Neural crest cell (in vitro differentiated cells): ENCODE measurements around the gene HEPHL1. TPM values are rescaled to one million over a fixed set of nuclear protein-coding genes. Genes with fewer than 3 reads are reported as not detected.

Experiments
- DNase-seq: peaks from one replicate; pipeline ENCODE4 v3.0.0; 2021; ENCODE audit warnings: low read depth, mixed read lengths, low spot score
- H3K27ac Mint-ChIP-seq: one replicate; pipeline ENCODE4 v1.8.0; 2021; ENCODE audit warnings: mild to moderate bottlenecking, mixed read lengths; ENCODE audit not compliant: unreplicated experiment
- H3K27me3 Mint-ChIP-seq: 2 replicates; pipeline ENCODE4 v1.8.0; 2021; ENCODE audit warnings: low read depth, mild to moderate bottlenecking, mixed read lengths
- H3K36me3 Mint-ChIP-seq: 2 replicates; pipeline ENCODE4 v1.8.0; 2021; ENCODE audit warnings: low read depth, mild to moderate bottlenecking, mixed read lengths
- H3K4me1 Mint-ChIP-seq: 2 replicates; pipeline ENCODE4 v1.8.0; 2021; ENCODE audit warnings: mixed read lengths
- H3K4me3 Mint-ChIP-seq: one replicate; pipeline ENCODE4 v1.8.0; 2021; ENCODE audit warnings: mild to moderate bottlenecking, mixed read lengths
- H3K9me3 Mint-ChIP-seq: 2 replicates; pipeline ENCODE4 v1.8.0; 2021; ENCODE audit warnings: mixed read lengths
- total RNA-seq: library from RNA; stranded (reverse); gene quantifications from 2 replicates; pipeline ENCODE4 v1.2.1, GENCODE V29; 2021
- TF ChIP-seq, protein P1 (sequence below): fragments of 200-600 bp; sonication (generic); conservative IDR thresholded peaks from 2 replicates; pipeline ENCODE4 v1.5.0; 2021; ENCODE audit warnings: antibody characterized with exemption, mild to moderate bottlenecking

Gene HEPHL1
- total RNA-seq, 1 donor from 2014 or later: not detected

DNA sequence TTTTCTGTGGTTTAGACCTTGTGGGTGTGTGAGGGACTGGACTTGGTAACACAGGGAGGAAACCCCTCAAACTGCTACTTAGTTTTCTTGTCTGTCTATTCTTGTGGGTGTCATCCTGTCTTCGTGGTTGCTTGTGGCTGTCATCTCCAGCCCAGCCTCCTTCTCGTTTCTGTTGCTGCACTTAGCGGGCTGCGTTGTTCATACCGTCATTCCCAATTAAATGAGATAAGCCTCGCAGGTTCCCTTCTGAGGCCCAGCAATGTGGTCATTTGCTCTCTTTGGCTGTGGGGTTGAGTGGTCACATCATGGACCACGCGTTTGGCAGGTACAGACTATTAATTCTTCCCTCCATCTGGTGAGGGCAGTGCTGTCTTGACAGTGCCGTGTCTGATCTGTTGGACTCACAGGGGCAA is 126.3 kb downstream of the HEPHL1 start:
- H3K4me3 Mint-ChIP-seq: no peak overlapping the region
- H3K9me3 Mint-ChIP-seq: no peaks in the 10 kb centered on the region
- H3K27ac Mint-ChIP-seq: no peak overlapping the region
- TF ChIP-seq, protein P1, sequence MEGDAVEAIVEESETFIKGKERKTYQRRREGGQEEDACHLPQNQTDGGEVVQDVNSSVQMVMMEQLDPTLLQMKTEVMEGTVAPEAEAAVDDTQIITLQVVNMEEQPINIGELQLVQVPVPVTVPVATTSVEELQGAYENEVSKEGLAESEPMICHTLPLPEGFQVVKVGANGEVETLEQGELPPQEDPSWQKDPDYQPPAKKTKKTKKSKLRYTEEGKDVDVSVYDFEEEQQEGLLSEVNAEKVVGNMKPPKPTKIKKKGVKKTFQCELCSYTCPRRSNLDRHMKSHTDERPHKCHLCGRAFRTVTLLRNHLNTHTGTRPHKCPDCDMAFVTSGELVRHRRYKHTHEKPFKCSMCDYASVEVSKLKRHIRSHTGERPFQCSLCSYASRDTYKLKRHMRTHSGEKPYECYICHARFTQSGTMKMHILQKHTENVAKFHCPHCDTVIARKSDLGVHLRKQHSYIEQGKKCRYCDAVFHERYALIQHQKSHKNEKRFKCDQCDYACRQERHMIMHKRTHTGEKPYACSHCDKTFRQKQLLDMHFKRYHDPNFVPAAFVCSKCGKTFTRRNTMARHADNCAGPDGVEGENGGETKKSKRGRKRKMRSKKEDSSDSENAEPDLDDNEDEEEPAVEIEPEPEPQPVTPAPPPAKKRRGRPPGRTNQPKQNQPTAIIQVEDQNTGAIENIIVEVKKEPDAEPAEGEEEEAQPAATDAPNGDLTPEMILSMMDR: no peak
- no peak for DNase-seq
- no peaks in the 10 kb centered on the region for H3K36me3 Mint-ChIP-seq
- no peaks in the 10 kb centered on the region for H3K27me3 Mint-ChIP-seq
- H3K4me1 Mint-ChIP-seq: peaks cover 60% of the 10 kb centered on the region

DNA sequence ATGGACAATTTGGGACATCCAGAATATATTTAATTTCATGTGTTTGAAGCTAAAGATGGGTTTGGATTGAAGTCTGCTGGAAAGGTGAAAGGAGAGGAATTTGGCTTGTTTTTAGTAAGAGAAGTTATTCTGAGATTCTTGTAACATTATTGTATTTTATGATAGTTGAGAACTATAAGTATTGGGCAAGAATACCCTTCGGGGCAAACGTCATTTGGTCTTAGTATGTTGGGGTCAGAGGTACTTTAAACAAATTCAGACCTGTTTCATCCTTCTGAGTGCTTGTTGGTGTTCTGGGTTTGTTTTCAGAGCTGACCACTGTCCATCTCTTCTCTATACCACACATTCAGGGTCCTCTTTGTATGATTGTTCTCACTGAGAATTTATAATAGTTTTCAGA is 127.0 kb downstream of the HEPHL1 start:
- H3K27ac Mint-ChIP-seq: no peak overlapping the region

DNA sequence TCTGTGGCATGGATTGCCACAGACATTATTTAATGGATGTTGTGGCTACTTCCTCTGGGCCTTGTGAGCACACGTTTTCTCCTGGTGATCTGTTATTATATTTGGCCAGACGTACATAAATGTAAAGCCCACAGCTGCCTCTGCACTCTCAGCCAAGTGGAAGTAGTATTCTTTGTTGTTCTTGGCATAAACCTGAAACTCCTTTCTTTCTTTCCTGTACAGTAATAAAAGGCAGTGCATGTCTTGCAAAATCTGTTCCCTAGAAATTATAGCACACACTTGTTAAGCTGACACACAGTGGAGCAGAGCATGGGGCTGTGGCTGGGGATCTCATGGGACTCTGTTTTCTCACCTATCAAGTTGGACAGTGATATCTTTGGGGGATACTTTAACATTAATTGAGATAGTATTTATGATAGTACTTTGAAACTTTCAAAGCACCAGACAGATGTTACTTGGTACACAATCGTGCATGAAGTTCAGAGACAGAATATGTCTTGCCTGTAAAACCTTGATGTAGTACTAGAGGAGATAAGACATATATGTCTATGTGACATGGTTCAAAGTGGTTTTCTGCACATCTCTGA is 128.4 kb downstream of the HEPHL1 start:
- Mint-ChIP-seq H3K4me1 (peaks cover 59% of the 10 kb centered on the region), H3K27ac (no peak overlapping the region), H3K36me3 (peaks cover 3% of the 10 kb centered on the region), H3K27me3 (no peaks in the 10 kb centered on the region), H3K4me3 (no peak overlapping the region), H3K9me3 (no peaks in the 10 kb centered on the region)
- DNase-seq: no peak
- TF ChIP-seq, protein P1: no peak

More for the DNA sequence above, 127.0 kb downstream of the HEPHL1 start:
- peaks cover 60% of the 10 kb centered on the region for H3K4me1 Mint-ChIP-seq
- H3K4me3 Mint-ChIP-seq: no peak overlapping the region
- no peaks in the 10 kb centered on the region for H3K27me3 Mint-ChIP-seq
- H3K36me3 Mint-ChIP-seq: no peaks in the 10 kb centered on the region
- H3K9me3 Mint-ChIP-seq: no peaks in the 10 kb centered on the region
- DNase-seq: no peak
- TF ChIP-seq, protein P1: no peak

DNA sequence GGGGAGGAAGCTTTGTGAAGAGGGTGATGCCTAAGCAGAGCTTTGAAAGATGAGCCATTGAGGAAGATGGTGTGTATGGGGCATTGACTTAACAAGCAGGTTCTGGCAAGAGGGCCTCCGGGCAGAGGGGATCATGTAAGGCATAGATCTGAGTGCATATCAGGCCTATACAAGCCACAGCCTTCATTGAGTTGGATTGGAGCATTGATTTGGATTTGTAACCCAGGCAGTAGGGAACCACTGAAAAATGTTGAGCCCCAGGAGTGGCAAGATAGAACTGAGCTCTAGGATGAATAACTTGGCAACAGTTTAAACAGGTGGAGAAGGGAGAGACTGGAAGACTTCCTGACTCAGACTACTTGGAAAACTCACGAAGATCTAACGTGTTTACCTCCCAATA is 128.9 kb downstream of the HEPHL1 start:
- no peaks in the 10 kb centered on the region for H3K27me3 Mint-ChIP-seq
- DNase-seq: no peak
- TF ChIP-seq, protein P1: no peak
- H3K4me1 Mint-ChIP-seq: peaks cover 56% of the 10 kb centered on the region
- no peaks in the 10 kb centered on the region for H3K9me3 Mint-ChIP-seq
- H3K27ac Mint-ChIP-seq: no peak overlapping the region
- no peak overlapping the region for H3K4me3 Mint-ChIP-seq
- H3K36me3 Mint-ChIP-seq: peaks cover 3% of the 10 kb centered on the region

DNA sequence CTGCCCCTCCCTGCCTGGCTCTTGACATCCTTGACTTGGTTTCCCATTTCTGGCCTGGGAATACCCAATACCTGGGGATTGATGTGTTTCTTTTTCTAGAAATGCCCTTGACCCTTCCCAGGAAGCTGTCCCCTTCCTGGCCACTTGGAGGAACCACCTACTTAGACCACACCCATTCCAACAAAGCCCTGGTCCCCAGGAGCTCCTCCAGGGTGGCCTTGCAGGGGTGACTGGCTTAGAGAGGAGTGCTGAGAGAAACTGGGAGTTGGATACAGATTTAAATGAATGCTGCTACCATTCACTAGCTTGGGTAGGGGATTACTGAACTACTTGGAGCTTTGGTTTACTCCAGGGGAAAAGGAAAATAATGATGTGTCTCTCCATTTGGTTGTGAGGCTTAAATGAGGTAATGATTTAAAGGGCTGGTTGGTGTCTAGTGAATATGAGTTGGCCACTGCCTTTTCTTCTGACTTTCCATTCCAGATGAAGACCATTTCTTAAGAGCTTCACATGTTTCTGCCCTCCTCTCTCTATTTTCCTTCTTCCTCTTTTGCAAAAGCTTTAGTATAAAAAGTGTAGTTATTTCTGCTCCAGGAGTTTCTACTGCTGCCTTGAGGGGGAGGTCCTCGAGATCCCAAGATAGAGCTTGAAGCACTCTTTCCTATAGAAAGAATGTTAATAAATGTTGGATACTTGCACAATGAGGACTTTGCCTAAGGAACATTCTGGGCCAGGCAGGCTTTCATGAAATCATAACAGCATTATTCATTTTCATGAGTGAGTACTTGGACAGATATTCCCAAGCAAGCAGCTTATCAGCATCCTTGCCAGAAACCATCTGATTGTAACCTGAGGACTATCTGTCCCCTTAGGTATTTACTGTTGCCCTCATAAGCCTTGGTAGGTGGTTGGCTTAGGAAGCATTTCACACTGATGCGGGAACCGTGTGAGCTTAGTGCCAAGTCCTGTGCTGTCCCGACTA is 129.8 kb downstream of the HEPHL1 start:
- Mint-ChIP-seq H3K27me3 (no peaks in the 10 kb centered on the region), H3K9me3 (no peaks in the 10 kb centered on the region), H3K4me1 (peaks cover 56% of the 10 kb centered on the region), H3K36me3 (peaks cover 9% of the 10 kb centered on the region), H3K4me3 (no peak overlapping the region), H3K27ac (no peak overlapping the region)
- TF ChIP-seq, protein P1: no peak
- no peak for DNase-seq
